HG03060 (cell line): Measurements from ENCODE around the gene ST6GAL1.
"Not testable (repeated sequence)": the region's sequence is repeated elsewhere in the genome, so short reads cannot be mapped to it uniquely, and the experiment has no call there.

Source experiments
- ATAC-seq: cut with Tn5 transposase; IDR thresholded peaks from one replicate; pipeline ENCODE4 v1.9.1; 2021; ENCODE audit warnings: low read depth, moderate number of reproducible peaks; ENCODE audit not compliant: unreplicated experiment

The ST6GAL1 gene

DNA sequence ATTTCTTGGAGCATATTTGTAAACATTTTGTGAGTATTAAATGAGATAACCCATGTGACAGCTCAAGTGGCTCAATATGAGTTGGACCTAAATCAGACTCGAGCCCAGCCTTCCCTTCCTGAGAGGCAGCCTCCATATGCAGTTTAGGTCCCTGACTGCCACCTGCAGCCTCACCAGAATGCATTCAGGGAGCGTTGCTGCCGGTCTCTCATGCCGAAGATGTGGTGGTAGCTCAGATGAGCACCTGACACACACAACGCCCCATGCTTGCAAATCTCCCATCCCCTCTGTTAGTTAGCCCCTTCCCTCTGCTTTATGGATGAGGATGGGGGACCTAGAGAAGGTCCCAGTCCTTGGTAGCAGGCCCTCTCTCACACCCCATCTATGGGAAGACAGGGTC, 9.2 kb downstream of the ST6GAL1 start:
- ATAC-seq: no peak

DNA sequence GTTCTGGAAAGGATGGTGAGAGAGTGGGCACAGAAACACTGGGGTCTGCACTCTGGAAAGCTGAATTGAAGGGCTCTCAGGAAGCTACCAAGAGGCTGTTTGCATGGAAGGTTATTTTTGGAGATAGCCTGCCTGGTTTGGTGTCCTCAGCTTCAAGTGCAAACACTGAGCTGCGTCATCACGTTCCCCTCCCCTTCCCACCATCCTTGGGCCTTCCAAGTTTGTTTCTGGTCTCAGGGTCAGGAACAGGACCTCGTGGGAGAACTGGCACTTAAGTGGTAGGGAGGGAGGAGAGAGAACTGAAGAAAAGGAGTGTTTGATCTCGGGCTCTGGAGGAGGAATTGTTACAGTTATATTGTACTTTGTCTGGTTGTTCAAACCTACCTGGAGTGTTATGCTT, 10.6 kb downstream of the ST6GAL1 start:
- ATAC-seq: no peak

DNA sequence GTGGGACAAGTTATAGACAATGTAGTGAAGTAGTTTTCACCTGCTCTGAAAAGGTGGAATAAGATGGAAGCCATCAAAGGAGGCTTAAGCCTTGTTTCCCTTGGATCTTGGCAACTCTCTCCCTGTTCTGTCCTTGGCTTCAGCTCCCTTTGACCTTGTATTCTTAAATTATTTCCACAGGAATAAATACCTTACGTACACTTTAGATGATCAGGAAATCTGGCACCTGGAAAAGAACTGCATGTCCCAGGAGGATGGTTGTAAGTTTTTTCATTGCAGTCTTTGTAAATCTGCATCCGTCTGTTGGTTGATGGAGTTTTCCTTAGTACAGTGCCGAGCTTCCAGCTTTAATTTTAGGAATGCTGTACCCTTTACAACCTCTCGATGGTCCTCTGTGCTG, 11.8 kb downstream of the ST6GAL1 start:
- no peak for ATAC-seq

DNA sequence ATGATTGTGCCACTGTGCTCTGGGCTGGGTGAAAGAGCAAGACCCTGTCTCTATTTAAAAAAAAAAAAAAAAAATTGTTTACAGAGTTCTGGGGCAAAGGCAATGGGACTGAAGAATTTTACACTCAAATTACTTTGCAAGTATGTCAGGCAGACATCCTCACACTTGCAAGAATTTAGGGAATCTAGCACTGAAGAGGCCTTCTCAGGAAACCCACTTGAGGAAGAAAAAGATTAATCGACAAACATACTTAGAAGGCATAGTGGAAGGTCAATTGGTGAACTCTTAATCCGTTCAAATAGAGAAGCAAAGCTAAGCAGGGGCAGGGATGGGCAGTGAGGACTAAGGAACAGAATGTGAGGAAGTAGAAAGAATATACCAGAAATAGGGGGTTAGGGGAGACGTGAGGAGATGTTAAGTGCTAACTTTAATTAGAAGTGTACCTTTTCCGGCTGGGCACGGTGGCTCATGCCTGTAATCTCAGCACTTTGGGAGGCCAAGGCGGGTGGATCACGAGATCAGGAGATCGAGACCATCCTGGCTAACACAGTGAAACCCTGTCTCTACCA, 15.0 kb downstream of the ST6GAL1 start:
- no peak for ATAC-seq

DNA sequence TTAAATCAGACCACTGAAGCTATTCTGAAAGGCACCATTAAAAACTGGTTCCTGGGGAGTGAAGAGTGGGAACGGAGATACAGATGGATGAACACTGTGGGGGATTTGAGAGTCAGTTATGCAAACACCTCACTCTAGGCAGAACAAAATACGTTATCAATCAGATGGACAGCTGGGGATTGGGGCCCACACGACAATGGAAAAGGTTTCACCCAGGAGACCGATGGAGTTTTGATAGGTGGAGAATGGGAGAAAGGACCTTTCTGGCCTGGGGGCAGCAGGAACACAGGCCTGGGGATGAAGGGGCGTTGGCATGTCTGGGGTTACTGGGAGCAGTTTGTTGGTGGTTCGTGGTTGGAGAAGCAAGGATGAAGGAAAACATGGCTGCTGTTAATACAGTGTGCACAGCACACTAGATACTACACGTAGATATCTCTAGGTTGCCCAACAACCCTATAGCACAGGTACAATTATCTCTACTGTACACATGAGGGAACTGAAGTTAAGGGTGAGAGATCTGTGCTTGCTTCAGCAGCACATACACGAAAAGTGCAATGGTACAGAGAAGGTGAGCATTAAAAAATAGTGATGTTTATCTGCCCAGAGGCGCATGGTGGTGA, 16.5 kb downstream of the ST6GAL1 start:
- ATAC-seq: no peak

DNA sequence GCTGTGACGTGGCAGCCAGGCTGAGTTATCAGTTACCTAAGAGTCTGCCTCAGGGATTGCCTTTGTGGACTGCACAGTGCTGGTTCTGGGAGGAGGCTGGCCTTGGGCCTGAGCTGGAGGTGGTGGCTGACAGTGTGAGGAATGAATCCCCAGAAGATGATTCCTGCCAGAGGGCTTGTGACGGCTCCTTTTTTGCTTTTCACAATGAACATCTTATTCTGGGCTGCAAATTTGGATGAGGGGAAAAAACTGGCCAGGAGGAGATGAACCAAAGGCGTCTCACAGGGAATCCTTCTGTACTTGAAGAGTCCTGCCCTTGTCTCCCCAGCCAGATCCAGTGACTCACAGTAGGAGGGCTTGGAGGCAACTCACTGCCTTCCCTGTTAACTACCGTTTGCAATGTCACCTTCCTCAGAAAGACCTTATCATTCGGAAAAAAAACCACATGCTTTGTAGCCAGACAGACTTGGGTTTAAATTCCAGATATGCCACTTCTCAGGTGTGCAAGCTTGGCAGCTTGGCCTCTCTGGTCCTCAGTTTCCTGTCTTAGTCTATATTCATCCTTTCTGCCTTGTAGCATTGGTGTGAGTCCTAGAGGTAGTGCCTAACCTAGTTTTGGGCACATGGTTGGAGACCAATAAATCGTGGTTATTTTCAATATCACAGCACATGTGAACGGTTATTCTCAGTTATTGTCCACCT, 19.1 kb downstream of the ST6GAL1 start:
- no peak for ATAC-seq

DNA sequence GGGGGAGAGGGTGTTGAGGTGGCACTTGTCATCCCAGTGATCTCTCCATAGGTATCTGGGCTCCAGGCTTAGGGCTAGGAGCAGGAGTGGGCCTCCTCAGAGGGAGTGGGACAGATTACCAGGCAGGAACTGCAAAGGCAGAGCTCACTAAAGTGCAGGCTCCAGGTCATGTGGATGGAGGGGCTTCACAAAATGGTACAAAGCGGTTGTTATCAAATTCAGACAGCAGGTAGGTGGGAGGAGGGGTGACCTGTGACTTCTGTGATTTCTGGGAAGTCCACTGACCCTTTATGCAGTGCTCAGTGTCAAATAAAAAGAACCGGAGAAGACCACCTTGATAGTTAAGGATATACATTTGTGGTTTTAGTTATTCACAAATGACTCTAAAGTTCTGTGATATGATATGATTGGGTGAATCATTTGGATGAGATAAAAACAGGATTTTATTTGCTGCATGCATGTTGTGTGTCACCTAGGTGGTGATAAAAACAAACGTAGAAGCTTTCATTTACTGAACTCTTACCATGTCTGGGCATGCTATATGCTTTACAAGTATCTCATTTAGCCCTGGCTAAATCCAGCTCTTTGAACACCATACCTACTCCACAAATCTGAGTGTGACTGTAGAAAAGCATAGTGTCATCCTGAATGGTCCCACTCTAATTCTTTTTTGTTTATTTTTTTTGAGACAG, 20.2 kb downstream of the ST6GAL1 start:
- no peak for ATAC-seq

DNA sequence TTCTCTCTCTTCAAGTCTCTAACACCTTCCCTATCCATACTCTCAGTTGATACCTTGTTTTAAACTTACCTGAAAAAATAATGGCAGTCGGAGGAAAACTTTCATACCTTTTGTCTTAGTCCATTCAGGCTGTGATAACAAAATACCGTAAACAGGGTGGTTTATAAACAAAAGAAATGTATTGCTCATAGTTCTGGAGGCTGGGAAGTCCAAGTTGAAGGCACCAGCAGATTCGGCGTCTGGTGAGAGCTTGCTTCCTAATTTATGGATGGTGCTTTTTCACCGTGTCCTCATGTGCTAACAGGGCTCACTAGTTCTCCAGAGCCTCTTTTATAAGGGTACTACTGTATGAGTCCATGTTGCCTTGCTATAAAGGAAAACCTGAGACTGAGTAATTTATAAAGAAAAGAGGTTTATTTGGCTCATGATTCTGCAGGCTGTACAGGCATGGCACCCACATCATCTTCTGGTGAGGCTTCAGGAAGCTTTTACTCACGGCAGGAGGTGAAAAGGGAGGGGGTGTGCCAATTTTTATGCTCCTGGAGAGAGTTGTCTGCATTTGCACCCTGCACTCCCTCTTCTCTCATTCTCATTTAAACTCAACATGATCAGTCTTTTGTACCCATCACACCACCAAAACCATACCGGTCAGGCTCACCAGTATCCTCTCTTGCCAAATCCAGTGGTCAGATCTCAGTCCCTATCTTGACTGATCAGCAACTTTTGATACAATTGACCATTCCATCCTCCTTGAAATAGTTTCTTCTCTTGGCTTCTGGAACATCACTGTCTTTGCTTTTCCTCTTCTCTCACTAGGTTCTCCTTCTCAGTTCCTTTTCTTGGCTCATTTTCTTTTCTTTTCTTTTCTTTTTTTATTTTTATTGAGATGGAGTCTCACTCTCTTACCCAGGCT, 21.6 kb downstream of the ST6GAL1 start:
- ATAC-seq: no peak

DNA sequence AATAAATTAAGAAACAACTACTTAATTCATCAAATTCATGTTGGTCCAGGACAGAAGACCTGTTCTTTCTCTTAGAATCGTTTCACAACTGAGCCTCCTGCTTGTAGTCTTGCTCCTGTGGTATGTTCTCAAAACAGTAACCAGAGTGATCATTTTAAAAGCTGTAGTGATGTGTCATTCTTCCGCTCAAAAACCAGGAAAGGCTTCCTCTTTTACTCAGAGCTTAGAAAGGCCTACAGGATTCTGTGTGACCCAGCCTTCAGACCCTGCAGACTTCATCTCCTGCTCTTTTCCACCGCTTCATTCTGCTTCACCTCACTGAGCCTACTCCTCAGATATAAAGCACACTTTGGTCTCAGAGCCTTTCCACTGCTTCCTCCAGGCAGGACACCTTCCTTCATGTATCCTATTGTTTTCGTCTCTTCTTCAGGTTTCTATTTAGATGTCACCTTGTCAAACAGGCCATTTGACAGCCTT, 22.7 kb downstream of the ST6GAL1 start:
- ATAC-seq: no peak

DNA sequence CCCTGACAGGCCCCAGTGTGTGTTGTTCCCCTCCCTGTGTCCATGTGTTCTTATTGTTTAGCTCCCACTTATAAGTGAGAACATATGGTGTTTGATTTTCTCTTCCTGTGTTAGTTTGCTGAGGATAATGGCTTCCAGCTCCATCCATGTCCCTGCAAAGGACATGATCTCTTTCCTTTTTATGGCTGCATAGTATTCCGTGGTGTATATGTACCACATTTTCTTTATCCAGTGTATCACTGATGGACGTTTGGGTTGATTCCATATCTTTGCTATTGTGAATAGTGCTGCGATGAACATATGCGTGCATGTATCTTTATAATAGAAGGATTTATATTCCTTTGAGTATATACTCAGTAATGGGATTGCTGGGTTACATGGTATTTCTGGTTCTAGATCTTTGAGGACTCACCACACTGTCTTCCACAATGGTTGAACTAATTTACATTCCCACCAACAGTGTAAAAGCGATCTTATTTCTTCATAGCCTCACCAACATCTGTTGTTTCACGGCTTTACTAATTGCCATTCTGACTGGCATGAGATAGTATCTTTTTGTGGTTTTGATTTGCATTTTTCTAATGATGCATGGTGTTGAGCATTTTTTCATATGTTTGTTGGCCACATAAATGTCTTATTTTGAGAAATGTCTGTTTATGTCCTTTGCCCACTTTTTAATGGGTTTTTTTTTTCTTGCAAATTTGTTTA, 23.8 kb downstream of the ST6GAL1 start:
- not testable (repeated sequence) for ATAC-seq

DNA sequence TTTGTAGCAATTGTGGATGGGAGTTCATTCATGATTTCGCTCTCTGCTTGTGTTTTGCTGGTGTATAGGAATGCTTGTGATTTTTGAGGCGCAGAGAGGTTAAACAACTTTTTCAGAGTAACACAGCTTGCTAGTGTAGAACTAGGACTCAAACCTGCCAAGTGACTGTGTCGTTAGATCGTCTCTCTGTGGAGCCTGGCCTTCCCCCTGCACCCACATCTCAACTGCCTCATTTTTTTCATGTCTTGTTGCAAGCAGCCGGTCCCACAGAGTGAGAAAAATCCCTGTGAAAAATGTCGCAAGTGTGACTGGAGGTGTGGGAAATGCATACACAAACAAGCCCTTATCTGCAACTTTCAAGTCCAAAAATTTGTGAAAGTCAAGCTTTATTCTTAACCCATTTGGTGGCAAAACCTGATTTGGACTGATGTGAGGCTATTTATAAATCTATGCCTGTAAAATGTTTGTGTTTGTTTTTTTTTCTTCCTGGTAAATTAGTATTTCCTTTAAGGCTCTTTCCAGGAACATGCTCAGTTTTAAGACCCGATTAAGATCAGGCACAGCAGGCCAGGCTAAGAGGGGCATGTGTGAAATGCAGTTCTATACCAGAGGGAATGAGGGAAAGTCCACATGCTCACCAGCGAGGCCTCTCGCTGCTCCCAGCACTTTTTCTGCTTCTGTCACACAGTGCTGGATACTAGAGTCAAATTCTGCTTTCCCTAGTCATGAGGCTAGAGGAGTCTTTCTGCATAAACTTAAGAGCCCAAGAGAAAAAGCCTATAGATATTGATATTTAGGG, 25.8 kb downstream of the ST6GAL1 start:
- no peak for ATAC-seq

DNA sequence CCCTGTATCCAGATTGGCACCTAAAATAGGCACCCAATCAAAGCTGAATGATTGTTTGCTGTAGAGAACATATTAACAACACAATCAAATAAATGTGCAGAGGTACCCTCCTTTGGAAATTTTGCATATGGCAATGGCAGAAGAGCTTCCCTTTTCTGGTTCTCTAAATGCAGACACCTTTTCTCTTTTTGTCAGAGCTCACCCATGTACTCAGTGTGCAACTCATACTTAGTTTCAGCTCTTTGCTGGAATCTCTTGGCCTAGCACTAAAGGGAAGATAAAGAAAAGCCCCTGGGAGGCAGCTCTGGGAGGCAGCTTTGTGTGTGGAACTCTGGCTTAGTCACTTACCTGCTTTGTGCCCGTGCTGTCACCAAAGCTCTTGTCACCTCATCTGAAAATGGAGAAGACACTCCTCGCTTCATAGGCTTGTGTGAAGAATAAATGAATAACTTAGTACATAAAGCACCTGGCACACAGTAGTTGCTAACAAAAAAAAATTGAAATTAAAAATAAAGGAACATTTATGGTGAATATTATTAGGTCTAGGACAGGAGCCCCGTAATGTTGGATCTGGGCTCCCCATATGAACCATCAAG, 28.8 kb downstream of the ST6GAL1 start:
- no peak for ATAC-seq

DNA sequence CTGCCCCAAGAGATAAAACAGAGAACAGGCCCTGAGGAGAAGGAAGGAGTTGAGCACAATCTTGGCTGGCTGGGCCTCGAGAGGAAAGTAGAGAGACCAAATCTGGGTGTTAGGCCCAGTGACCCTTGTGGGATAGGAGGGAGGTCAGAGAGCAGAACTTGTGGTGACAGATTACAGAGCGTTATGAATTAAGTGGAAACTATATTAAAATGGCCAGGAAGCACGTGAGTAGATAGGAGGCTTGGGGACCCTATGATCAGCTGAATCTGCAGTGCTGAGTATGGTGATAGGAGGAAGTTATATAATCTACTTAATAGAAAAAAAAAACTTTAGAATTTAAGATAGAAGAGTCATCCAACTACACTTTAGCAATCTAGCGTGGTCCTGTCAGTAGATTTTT, 30.0 kb downstream of the ST6GAL1 start:
- ATAC-seq: no peak

DNA sequence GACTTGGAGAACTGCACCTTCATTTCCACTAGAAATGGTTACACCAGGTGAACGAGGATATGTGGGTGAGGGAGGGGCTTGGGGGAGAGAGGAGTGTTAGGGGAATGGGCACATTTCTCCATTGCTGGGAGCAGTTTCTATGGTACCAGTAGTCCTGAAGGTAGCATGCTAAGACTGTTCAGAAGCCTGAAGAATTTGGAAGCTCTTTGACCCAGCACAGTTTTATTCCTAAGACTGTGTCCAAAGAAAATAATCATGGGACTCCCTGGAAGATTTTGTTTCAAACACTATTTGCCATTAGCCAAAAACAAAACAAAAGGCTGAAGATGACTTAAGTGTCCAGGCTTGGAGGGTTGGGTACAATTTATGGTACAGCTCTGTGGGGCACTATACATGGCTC, 32.1 kb downstream of the ST6GAL1 start:
- ATAC-seq: no peak

DNA sequence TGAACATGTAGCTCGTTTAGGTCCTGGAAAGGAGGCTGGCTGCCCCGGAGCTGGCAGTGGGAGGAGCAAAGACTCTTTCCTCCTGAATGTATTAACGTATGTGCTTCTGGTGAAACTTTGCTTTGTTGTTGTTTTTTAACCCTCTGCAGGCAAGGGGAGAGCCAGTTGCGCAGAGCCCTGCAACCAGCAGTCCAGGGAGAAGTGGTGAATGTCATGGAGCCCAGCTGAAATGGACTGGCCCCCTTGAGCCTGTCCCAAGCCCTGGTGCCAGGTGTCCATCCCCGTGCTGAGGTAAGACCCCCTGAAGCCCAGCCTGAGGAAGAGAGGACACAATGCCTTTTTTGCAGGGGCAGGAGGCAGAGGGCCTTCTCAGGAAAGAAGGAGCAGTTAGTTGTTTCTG, 33.3 kb downstream of the ST6GAL1 start:
- no peak for ATAC-seq

DNA sequence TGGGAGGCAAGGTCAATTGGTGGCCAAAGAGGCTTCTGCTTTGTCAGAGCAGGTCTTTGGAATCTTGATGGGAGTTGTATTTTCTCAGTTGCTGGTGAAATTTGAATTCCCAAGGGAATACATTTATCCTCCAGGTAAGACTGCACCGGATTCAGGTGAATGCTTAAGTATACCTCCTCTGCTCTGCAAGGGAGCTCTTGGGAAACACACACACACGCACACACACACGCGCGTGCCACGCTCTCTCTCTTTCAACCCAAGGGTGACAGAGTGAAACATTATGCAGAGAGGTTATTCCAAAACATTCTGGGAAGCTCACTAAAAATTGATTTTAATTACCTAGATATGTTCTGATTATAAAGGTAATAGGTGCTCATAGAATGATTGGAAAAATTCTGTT, 33.7 kb downstream of the ST6GAL1 start:
- ATAC-seq: no peak

DNA sequence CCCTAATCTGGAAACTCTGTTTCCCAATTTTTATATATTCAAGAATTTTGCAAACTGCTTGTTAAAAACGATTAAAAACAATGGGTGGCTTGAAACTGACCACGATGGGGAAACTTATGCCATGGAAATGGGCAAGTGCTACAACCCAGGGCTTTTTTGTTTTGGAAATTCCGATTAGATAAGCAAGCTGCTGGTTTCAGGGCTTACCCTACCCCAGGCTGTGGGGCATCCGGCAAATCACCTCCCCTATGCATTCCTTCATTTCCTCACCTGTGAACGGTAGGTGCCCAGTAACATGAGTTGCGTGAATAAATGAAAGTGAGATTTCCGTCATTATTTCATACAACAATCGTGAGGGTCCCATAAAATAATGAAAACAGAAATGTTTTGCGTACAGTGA, 34.3 kb downstream of the ST6GAL1 start:
- no peak for ATAC-seq

DNA sequence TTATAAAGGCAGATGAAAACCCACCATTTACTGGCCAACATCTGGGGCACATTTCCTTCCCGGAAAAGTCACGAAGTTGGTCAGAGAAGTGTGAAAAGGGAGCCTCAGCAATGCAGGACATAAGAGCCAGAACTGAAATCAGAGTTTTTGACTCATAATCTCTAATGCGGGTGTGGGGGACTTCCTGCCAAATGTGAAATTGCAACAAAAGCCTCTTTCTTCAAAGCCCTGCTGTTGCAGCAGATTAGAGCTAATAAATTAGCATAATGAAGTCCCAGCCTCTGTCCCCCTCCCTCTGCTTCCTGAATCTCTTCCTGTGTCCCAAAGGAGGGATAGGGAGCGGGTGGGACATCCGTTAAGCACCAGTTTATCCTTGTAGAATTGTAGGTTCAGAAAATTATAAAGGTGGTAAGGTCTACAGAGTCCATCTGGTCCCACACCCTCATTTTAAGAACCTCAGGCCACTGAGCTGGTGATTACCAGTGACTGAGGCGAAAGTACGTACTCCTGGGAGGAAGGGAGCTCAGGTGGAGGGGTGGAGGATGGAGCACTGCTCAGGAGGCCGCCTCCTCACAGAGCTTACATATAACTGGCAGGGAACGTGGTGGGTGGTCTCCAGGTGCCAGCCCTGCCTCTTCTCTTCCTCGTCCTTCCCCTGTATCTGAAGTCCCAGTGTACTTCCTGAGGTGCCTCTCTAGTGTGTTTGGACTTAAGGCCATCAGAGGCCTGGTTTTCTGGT, 35.0 kb downstream of the ST6GAL1 start:
- no peak for ATAC-seq
